ENCODE data around the gene GPR27. TPM values are rescaled to one million over a fixed set of nuclear protein-coding genes. Genes with fewer than 3 reads are reported as not detected.

The GPR27 gene
- total RNA-seq, 1 donor from 2014 or later, result 7.1 TPM

- Mint-ChIP-seq H3K4me3 (peak overlapping the region; percentile 86), H3K27ac (peak overlapping the region; percentile 34), H3K36me3 (no peaks in the 10 kb centered on the region), H3K27me3 (peaks cover 80% of the 10 kb centered on the region), H3K9me3 (no peaks in the 10 kb centered on the region), H3K4me1 (ENCODE audit: unreplicated experiment) (peaks cover 10% of the 10 kb centered on the region)
- TF ChIP-seq CTCF (conservative IDR thresholded peaks at IDR 0.05), result no peak
- no peak for DNase-seq (ENCODE audit: extremely low spot score, unreplicated experiment)
These were observed 32.0 kb downstream of the GPR27 start for GRCh38 chr3:71785532-71786216.

GRCh38 chr3:71786217-71786549 lies 32.5 kb downstream of the GPR27 start:
- no peak for TF ChIP-seq CTCF (conservative IDR thresholded peaks at IDR 0.05)
- Mint-ChIP-seq H3K27me3 (peaks cover 77% of the 10 kb centered on the region), H3K4me1 (ENCODE audit: unreplicated experiment) (peaks cover 10% of the 10 kb centered on the region), H3K27ac (peak overlapping the region; percentile 34), H3K36me3 (no peaks in the 10 kb centered on the region), H3K4me3 (peak overlapping the region; percentile 86), H3K9me3 (no peaks in the 10 kb centered on the region)
- DNase-seq (ENCODE audit: extremely low spot score, unreplicated experiment), result no peak

- Mint-ChIP-seq H3K9me3 (no peaks in the 10 kb centered on the region), H3K27ac (no peak overlapping the region), H3K36me3 (no peaks in the 10 kb centered on the region), H3K27me3 (peaks cover 73% of the 10 kb centered on the region), H3K4me1 (ENCODE audit: unreplicated experiment) (peaks cover 10% of the 10 kb centered on the region), H3K4me3 (no peak overlapping the region)
- TF ChIP-seq CTCF (conservative IDR thresholded peaks at IDR 0.05), result no peak
- no peak for DNase-seq (ENCODE audit: extremely low spot score, unreplicated experiment)
These were observed 32.9 kb downstream of the GPR27 start for GRCh38 chr3:71786551-71786950.

GRCh38 chr3:71787851-71788405 lies 34.3 kb downstream of the GPR27 start:
- H3K4me1 Mint-ChIP-seq (ENCODE audit: unreplicated experiment), result peaks cover 10% of the 10 kb centered on the region
- no peaks in the 10 kb centered on the region for H3K9me3 Mint-ChIP-seq
- TF ChIP-seq CTCF (conservative IDR thresholded peaks at IDR 0.05), result no peak
- DNase-seq (ENCODE audit: extremely low spot score, unreplicated experiment), result no peak
- no peaks in the 10 kb centered on the region for H3K36me3 Mint-ChIP-seq
- H3K27me3 Mint-ChIP-seq, result peaks cover 63% of the 10 kb centered on the region
- no peak overlapping the region for H3K4me3 Mint-ChIP-seq
- no peak overlapping the region for H3K27ac Mint-ChIP-seq

GRCh38 chr3:71789922-71790321 lies 36.3 kb downstream of the GPR27 start:
- H3K4me1 Mint-ChIP-seq (ENCODE audit: unreplicated experiment), result peaks cover 5% of the 10 kb centered on the region
- H3K36me3 Mint-ChIP-seq, result no peaks in the 10 kb centered on the region
- no peak for DNase-seq (ENCODE audit: extremely low spot score, unreplicated experiment)
- TF ChIP-seq CTCF (conservative IDR thresholded peaks at IDR 0.05), result no peak
- H3K27me3 Mint-ChIP-seq, result peaks cover 54% of the 10 kb centered on the region
- no peak overlapping the region for H3K27ac Mint-ChIP-seq
- no peaks in the 10 kb centered on the region for H3K9me3 Mint-ChIP-seq
- H3K4me3 Mint-ChIP-seq, result no peak overlapping the region
